ENCODE data around the gene SLC2A13.

DNA sequence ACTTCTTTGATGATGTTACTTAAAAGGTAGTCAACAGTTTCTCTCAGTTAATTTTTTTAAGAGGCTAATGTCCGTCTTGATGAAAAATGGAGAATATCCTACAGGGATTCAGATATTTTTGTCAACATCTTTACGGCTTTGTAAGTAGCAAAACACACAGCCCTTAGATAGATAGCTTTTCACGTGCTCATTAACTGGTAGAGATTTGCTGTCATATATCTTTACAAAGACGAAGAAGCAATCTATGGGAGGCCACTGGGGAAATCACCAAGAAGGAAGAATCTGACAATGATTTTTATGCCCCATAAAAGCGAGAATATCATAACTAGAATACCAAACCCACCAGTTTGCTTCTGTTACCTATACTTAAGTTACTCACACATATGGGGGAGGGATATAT is 121.2 kb downstream of the SLC2A13 start:
- TF ChIP-seq, protein P1, sequence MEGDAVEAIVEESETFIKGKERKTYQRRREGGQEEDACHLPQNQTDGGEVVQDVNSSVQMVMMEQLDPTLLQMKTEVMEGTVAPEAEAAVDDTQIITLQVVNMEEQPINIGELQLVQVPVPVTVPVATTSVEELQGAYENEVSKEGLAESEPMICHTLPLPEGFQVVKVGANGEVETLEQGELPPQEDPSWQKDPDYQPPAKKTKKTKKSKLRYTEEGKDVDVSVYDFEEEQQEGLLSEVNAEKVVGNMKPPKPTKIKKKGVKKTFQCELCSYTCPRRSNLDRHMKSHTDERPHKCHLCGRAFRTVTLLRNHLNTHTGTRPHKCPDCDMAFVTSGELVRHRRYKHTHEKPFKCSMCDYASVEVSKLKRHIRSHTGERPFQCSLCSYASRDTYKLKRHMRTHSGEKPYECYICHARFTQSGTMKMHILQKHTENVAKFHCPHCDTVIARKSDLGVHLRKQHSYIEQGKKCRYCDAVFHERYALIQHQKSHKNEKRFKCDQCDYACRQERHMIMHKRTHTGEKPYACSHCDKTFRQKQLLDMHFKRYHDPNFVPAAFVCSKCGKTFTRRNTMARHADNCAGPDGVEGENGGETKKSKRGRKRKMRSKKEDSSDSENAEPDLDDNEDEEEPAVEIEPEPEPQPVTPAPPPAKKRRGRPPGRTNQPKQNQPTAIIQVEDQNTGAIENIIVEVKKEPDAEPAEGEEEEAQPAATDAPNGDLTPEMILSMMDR (IDR thresholded peaks at IDR 0.05) = no peak
- TF ChIP-seq POLR2A (IDR thresholded peaks at IDR 0.05) = no peak
